ENCODE measurements around the gene DPP4.
"Not testable (repeated sequence)": the region's sequence is repeated elsewhere in the genome, so short reads cannot be mapped to it uniquely, and the experiment has no call there.

DPP4 gene

GRCh38 chr2:162057426-162057825 is 16.6 kb downstream of the DPP4 start:
- DNase-seq: no peak

DNA sequence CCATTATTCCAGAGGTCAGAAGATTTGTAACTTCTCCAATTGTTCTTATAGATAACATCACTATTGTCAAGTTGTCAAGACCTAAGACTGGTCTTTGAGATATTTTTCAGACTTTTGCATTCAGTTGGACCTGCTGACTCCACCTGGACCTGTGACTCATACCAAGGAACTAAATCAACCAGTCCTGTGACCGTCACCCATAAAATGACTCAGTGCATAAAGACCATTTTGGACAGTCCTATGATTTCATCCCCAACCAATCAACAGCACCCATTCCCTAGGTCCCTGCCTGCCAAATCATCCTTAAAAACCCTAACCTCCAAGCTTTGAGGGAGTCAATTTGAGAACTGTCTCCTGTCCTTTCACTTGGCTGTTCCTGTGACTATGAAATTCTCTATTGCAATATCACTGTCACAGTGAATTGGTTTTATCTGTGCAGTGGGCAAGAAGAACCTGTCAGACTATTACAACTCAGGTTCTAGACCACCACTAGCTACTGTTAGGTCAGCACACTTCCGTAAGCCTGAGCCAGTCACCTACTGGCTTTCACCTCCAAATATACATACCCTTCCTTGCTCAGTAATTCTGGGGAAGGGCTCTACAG is 17.1 kb downstream of the DPP4 start:
- DNase-seq: no peak

GRCh38 chr2:162053808-162054155 is 20.2 kb downstream of the DPP4 start:
- DNase-seq: no peak

GRCh38 chr2:162053066-162053807 is 20.8 kb downstream of the DPP4 start:
- no peak for DNase-seq

- no peak for DNase-seq
These were observed 23.5 kb downstream of the DPP4 start for GRCh38 chr2:162050513-162050961.

- not testable (repeated sequence) for DNase-seq
These were observed 24.9 kb downstream of the DPP4 start for GRCh38 chr2:162049089-162049488.

GRCh38 chr2:162044586-162044985 is 29.4 kb downstream of the DPP4 start:
- no peak for DNase-seq

DNA sequence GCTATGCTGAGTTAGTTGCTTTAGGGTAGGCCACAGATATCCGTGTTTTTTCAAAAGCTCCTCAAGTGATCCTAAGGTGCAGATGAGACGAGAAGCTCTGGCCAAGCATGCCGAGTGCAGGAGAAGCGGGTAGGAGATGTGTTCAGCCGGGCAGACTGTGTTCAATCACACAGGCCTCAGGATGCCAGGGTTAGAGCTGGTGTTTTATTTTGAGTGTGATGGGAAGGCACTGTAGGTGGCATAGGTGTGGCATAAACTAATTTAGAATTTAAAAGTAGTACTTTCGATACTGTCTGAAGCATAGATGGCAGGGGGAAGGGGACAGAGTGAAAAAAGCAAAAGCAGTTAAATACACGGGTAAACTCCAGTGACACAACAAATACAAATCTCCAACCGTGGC is 30.9 kb downstream of the DPP4 start:
- DNase-seq: no peak

GRCh38 chr2:162041485-162041884 is 32.5 kb downstream of the DPP4 start:
- no peak for DNase-seq

- DNase-seq: no peak
These were observed 35.3 kb downstream of the DPP4 start for GRCh38 chr2:162038725-162039124.

GRCh38 chr2:162037886-162038285 is 36.1 kb downstream of the DPP4 start:
- no peak for DNase-seq

- no peak for DNase-seq
These were observed 36.8 kb downstream of the DPP4 start for GRCh38 chr2:162037028-162037795.

GRCh38 chr2:162035981-162036380 is 38.0 kb downstream of the DPP4 start:
- no peak for DNase-seq

- no peak for DNase-seq
These were observed 43.4 kb downstream of the DPP4 start for GRCh38 chr2:162030363-162031190.

DNA sequence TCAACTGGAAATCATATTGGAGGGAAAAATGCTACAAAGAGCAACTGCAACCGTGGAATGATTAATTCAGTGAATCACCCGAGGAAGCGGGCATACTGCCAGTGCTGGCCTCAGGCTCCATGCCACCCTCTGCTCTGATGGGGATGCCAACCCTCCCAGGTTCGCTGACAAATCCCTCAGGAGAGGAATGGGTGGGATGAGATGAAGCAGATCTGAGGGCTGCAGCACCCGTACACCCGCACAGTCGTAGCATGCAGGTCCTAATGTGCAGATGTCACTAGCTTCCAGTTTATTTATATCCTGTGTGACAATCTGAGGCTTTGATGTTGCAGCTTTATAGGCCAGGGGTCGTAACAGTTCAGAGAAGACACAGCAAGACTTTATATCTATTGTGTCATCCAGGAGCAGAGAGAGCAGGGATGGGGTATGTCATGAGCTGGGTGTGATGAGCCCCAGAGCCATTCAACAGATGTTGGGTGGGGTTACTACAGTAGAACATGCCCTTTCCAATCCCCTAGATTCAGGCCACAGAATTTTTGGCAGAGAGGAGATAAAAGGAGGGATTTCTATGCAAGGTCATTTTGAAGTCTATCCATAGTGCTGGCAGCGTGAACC is 44.6 kb downstream of the DPP4 start:
- no peak for DNase-seq

GRCh38 chr2:162028511-162028910 is 45.5 kb downstream of the DPP4 start:
- DNase-seq: no peak

DNA sequence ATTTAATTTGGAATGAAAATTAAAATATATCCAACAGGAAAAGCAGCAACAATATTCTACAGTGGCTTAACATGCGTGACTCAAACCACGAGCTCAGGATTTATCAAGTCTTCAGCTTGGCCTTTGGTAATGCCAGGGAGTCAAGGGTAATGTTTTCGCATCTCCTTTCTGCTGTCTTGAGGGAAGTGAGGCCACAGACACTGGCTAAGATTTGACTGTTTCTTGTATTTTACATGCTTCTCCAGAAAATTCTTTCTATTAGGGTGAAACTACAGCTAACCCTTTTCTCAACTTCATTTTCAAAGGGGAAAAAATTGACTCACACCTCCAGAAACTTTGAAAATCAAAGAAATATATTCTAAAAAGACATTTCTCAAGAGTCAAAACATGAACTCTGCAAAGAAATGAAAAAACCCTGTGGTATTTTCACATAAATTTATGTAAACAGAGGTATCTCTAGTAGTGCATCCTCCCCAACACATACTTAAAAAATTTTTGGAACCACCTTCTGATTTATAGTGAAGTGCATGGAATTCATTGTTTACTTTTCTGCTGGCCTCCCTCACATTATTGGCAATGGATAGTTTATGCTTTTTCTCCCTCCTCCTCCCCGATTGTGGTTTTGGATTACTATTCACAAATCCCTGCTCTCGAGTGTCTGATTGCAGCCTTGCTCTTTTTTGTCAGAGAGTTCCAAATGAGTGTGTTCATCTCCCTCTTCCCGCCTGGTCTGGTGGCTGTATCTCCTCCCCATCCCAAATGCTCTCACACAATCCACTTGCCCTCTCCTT is 48.7 kb downstream of the DPP4 start:
- no peak for DNase-seq

DNA sequence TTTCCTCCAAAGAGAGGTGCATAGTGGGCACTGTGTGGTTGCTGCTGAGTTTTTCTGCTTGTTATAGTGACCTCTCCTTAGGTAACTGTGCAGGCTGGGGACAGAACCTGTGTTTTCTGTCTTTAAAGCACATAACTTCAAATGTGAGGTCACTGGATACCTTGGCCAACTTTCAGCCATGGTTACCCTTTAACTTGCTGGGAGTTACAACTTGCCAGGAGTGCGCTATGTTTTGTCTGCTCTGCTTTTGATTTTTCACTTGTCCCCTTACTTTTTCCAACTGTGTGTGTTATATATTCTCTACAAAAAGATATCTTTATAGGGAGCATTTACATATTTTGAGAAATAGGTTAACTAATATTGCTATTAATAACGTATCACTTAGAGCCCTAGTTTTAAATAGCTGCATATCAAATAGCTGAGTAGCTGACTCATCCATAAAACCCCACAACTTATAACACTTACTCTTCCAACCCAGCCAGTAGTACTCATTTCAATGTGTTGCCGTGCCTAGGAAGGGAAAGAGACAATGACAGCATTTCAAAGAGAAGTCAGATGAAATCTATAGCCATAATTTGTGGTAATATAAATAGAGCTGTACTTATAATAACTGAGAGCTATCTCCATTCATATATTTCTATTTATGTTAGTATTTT is 51.6 kb downstream of the DPP4 start:
- DNase-seq: no peak

DNA sequence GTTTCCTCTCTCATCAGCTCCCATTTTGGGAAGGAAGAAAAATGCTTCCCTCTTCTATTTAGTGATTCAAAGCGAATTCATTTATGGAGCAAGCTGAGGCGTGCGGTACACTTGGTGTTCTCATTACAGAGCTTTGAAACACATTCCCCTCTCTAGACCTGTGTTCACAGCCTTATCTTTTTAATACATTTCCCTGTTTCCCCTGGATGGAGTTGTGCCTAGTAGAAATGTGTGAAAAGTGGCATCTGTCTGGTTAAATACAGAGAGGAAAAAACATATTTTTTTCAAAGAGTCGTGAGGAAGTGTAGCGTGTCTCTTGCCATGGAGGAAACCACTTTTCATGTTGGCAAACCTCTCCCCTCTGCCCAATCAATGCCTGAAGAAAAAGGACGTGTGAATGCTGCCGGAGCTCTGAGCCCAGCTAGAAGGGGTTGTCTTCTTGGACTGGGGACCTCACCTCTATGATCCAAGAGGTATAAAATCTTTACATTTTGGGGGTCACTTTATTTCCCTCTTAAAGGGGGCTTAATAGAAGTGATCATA is 52.4 kb downstream of the DPP4 start:
- DNase-seq: no peak

- DNase-seq: no peak
These were observed 55.5 kb downstream of the DPP4 start for GRCh38 chr2:162018530-162018929.

GRCh38 chr2:162017233-162017632 is 56.8 kb downstream of the DPP4 start:
- no peak for DNase-seq

All from hematopoietic multipotent progenitor cell treated with erythropoietin and hydrocortisone succinate and interleukin-3 and kit ligand, for 4 days (in vitro differentiated cells).